Measurements from ENCODE around the gene FGGY.
"Not testable (repeated sequence)": the region's sequence is repeated elsewhere in the genome, so short reads cannot be mapped to it uniquely, and the experiment has no call there.

FGGY gene

GRCh38 chr1:59720326-59721115, 423.6 kb downstream of the FGGY start:
- DNase-seq: no peak

- no peak for DNase-seq
These were observed 433.4 kb downstream of the FGGY start for GRCh38 chr1:59730302-59730701.

- no peak for DNase-seq
These were observed 434.0 kb downstream of the FGGY start for GRCh38 chr1:59730759-59731478.

- DNase-seq: no peak
These were observed 434.7 kb downstream of the FGGY start for GRCh38 chr1:59731591-59731990.

DNA sequence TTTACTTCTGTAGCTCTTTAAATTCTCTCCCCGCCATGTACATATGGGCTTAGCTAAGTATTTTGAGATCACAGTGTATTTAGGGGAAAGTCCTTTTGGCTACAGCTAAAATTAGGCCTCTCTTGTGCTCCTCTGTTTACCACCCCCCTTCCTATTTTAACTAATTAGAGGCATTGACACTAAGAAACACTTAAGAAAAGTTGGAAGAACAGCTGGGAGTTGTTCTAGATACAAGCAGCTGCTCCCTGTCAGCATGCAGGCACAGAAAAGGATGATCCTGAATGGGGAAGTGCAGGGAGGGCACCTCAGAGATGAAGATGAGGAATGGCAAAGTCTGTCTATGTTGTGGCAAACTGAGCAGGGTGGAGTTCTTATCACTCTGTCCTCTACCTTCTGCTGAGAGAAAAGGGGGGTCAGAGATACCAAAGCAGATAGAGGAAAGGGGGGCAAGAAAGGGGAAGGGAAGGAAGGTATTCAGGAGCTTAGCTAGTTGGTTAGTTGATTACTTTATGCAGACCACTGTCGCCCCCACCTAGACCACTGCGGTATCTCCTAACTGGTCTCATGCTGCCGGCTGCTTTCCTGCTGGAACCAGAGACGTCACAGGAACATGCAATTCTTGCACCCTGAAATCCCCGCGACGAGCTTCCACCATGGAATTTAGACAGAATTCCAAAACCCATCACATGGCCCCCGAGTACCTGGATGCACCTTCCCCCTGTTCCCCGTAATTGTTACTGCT, 435.5 kb downstream of the FGGY start:
- no peak for DNase-seq

- no peak for DNase-seq
These were observed 436.7 kb downstream of the FGGY start for GRCh38 chr1:59733443-59734141.

DNA sequence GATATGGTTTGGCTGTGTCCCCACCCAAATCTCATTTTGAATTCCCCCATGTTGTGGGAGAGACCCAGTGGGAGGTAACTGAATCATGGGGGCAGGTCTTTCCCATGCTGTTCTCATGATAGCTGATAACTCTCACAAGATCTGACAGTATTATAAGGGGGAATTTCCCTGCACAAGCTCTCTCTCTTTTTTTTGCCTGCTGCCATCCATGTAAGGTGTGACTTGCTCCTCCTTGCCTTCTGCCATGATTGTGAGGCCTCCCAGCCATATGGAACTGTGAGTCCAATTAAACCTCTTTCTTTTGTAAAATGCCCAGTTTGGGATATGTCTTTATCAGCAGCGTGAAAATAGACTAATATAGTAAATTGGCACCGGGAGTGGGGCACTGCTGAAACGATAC, 439.0 kb downstream of the FGGY start:
- not testable (repeated sequence) for DNase-seq

- DNase-seq: no peak
These were observed 439.9 kb downstream of the FGGY start for GRCh38 chr1:59736744-59737143.

DNA sequence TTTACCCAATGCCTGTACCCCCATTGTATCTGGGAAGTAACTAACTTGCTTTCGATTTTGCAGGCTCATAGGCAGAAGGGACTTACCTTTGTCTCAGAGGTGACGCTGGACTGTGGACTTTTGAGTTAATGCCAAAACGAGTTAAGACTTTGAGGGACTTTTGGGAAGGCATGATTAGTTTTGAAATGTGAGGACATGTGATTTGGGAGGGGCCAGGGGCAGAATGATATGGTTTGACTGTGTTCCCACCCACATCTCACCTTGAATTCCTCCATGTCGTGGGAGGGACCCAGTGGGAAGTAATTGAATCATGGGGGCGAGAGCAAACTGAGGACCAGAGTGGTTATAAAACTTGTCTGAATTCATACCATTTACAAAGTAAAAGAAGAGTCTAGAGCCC, 440.7 kb downstream of the FGGY start:
- DNase-seq: no peak

DNA sequence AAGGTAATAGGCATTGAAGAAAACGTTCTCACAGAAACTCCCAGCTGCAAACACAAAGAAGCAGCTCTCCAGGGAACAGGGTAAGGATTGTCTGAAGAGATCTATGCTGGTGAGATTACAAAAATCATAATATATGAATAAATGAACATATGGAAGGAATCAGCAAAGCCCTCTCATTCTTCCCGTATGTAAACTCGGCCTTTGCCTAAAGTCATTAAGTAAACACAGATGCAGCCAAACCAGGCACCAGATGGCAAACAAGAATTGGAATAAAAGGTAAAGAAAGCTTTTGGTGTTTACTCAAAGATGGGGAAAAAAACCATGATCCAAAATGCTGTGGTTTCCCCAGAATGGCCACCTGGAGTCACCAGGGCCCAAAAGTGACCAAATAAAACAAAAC, 441.3 kb downstream of the FGGY start:
- DNase-seq: no peak

DNA sequence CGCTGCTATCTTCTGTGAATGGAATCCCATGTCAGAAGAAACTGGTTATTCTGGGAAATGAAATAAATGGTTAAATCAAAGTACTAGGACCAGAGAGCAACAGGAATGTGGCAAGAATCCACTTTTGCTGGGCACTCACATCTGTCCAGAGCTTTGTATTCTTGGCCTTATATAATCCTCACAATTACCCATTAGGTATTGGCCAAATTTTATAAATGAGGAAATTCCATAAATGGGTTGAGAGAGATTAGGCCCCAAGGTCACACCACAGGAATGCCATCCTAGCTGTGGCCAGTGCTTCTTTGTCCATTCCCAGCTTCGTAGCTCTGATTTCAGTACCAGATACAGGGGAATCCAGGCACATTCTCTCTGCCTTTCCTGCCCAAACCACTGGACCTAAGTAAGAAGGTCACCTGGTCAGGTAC, 441.7 kb downstream of the FGGY start:
- DNase-seq: no peak

- no peak for DNase-seq
These were observed 442.2 kb downstream of the FGGY start for GRCh38 chr1:59739111-59739510.

DNA sequence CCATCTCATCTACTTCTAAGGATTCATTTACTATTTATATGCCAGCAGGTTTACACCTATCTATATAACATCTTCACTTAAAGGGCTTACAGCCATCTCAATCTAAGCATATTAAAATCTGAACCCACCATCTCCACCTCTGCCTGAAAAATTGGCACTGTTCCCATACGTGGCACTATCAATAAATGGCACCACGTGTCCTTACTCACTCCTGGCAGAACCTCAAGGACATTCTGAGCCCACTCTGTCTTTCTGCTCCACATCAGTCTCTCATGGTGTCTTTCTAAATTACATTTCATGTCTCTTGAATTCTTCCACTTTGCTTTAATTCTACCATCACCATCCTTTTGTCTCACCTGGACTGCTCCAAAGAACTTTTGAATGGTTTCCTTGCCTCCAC, 445.6 kb downstream of the FGGY start:
- DNase-seq: no peak

GRCh38 chr1:59743324-59744091, 446.6 kb downstream of the FGGY start:
- DNase-seq: no peak

GRCh38 chr1:59747420-59748024, 450.6 kb downstream of the FGGY start:
- no peak for DNase-seq

GRCh38 chr1:59748123-59748522, 451.2 kb downstream of the FGGY start:
- no peak for DNase-seq

DNA sequence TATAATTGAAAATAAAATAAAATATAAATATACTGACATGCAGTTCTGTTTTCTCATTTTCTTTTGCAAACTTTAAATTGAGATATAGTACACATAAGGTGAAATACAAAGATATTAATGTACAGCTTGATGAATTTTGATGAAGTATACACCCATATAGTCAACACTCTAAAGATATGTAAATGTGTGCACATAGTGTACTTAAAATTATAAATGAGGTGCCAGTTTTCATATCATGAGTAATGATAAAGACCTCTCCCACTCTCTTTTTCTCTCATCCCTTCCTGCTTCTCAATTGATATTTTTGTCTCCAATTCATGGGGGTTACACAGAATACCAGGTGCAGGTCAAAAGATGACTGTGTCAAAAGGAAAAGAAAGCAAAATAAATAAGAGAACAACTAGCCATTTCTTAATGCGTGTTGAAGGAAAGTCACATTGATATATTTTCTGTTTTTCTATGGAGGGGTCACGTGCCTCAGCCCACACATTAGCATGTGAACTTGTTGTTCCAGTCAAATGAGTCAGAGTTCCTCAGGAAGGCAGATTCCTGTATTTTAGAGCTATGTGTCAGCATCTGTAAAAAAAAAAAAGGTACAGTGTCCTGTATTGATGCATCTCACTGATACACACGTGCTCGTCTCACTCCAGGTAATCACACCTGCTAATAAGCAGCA, 453.6 kb downstream of the FGGY start:
- no peak for DNase-seq

- no peak for DNase-seq
These were observed 454.1 kb downstream of the FGGY start for GRCh38 chr1:59751004-59751395.

DNA sequence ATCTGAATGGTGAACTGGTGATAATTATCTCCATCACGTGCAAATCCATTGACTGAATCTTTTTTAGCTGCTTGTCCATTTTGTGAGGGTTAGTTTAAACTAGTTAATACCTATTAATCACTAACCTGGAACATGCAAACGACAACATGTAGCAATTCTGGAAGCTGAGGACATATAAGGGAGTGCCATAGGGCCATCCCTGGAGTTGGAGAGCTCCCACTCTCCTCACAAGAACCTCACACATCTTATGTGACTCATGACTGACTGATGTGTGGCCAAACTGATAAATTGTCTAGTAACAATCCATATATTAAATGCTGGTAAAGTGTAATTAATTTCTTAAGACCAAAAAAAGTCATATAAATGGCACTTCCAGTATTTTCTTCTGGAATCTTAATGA, 454.9 kb downstream of the FGGY start:
- DNase-seq: no peak

DNA sequence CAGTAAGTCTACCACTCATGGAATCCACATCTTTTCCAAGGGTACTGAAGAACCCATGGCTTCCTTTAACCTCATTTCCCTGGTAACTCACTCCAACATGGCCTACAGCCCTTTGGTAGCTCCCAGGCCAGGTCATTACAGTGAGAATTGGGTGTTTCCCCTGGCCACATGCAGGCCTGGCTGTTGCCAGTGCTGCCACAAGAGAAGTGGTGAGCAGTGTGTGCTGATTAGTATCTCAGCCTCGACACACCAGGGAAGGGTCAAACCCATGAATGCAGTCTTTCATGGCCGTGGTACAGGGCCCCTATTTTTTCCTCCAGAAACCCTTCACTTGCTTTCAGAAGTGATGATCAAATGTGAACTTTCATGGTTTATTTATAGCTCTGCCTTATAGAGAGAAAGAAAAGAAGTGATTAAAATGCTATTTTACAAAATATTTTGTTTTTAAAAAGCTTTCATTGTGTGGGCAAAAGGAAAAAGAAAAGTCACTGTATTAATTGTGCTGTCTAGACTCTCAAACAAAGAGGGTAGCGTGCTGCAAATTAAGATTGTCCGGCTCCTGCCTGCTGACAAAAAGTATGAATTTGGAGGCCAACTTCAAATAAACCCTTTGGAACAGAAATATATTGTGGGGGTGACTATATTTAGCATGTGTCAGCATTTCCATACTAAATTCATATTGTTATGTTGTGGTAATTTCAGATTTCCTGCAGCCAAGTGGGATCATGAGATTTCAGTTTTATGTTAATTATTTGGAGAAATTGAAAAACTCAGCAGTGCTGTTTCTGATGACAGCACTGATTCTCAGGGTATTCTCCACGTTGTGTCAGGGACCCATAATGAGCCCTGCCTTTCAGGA, 455.9 kb downstream of the FGGY start:
- no peak for DNase-seq
